Kidney epithelial cell (primary cell): ENCODE data around the gene RBP5. TPM values are rescaled to one million over a fixed set of nuclear protein-coding genes. Genes with fewer than 3 reads are reported as not detected.

Experiments
- DNase-seq: peaks from one replicate; pipeline ENCODE4 v3.0.0-alpha.2; 2010; ENCODE audit warnings: low read depth
- H3K27me3 ChIP-seq: 2 replicates; pipeline ENCODE4 v1.6.0; 2011; ENCODE audit warnings: low read length; ENCODE audit not compliant: control insufficient read depth, insufficient read depth
- H3K36me3 ChIP-seq: 2 replicates; pipeline ENCODE4 v1.5.1; 2011; ENCODE audit warnings: low read length; ENCODE audit not compliant: control insufficient read depth, insufficient read depth
- H3K4me3 ChIP-seq: 2 replicates; pipeline ENCODE4 v1.5.1; 2011; ENCODE audit warnings: low read depth, mild to moderate bottlenecking, control low read depth, low read length
- total RNA-seq: library from RNA; depleted of rRNA; stranded (reverse); fragments of >200 nt; gene quantifications from 2 replicates; pipeline ENCODE4 v1.2.3, GENCODE V29; 2015
- TF ChIP-seq, protein P1 (sequence below): IDR thresholded peaks from 2 replicates; pipeline ENCODE4 v1.5.1; 2011; ENCODE audit warnings: mild to moderate bottlenecking, moderate library complexity, low read length, control low read depth, inconsistent platforms; ENCODE audit not compliant: insufficient read depth, poor library complexity, severe bottlenecking

The RBP5 gene
- total RNA-seq, 1 donor from 2014 or later: not detected

DNA sequence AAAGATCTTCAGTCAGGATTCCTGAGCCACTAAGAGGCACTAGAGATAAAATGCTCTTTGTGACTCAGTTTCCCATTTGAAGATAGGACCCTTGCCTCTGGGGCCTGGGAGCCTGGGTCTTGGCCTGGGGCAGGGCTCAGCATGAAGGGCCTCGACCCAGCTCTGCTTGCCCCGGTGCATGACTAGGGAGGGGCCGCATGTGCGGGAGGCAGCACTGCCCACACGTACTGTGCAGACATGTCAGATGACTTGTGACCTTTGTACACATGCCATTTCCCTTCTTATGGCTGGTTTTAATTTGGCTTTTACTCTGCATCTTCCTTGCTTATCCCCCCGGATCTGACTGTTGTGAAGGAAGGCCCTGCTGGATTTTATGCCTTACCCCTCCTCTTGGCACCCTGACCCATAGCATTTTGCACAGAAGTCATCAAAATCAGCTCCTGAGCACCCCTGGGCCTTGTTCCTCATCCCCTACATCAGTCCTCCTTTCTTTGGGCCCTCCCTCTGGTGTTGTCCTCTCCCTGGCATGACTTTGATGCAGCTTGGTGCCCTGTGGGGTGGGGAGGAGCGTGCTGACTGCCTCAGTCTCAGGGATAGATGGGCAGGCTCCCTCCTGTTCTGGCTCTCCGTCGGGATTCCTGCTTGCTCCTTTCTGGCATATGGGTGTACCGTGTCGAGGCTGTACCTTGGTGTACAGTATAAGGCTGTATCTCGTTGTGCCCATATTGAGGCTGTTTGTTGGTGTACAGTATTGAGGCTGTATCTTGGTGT lies 5.9 kb upstream of the RBP5 start:
- Histone ChIP-seq H3K27me3 (no peaks in the 10 kb centered on the region), H3K36me3 (no peaks in the 10 kb centered on the region), H3K4me3 (no peak overlapping the region)
- TF ChIP-seq, protein P1, sequence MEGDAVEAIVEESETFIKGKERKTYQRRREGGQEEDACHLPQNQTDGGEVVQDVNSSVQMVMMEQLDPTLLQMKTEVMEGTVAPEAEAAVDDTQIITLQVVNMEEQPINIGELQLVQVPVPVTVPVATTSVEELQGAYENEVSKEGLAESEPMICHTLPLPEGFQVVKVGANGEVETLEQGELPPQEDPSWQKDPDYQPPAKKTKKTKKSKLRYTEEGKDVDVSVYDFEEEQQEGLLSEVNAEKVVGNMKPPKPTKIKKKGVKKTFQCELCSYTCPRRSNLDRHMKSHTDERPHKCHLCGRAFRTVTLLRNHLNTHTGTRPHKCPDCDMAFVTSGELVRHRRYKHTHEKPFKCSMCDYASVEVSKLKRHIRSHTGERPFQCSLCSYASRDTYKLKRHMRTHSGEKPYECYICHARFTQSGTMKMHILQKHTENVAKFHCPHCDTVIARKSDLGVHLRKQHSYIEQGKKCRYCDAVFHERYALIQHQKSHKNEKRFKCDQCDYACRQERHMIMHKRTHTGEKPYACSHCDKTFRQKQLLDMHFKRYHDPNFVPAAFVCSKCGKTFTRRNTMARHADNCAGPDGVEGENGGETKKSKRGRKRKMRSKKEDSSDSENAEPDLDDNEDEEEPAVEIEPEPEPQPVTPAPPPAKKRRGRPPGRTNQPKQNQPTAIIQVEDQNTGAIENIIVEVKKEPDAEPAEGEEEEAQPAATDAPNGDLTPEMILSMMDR: no peak
- DNase-seq: no peak

DNA sequence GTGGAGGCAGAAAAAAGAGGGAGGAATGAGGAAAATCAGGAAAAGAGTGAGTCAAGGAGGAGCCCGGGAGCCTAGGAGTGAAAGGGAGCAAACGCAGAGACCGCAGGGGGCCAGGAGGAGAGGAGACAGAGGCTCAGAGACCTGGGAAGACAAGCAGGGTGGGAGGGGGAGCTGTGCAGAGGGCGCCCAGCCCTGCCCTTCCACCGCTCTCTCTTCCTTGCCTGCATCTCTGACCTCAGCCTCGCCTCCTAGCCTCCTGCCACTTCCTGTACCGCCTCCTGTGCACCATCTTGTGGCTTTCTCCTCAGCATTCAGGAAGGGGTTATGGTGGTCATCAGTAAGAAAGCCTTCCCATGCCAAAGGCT lies 2.8 kb upstream of the RBP5 start:
- TF ChIP-seq, protein P1: no peak
- DNase-seq: no peak

DNA sequence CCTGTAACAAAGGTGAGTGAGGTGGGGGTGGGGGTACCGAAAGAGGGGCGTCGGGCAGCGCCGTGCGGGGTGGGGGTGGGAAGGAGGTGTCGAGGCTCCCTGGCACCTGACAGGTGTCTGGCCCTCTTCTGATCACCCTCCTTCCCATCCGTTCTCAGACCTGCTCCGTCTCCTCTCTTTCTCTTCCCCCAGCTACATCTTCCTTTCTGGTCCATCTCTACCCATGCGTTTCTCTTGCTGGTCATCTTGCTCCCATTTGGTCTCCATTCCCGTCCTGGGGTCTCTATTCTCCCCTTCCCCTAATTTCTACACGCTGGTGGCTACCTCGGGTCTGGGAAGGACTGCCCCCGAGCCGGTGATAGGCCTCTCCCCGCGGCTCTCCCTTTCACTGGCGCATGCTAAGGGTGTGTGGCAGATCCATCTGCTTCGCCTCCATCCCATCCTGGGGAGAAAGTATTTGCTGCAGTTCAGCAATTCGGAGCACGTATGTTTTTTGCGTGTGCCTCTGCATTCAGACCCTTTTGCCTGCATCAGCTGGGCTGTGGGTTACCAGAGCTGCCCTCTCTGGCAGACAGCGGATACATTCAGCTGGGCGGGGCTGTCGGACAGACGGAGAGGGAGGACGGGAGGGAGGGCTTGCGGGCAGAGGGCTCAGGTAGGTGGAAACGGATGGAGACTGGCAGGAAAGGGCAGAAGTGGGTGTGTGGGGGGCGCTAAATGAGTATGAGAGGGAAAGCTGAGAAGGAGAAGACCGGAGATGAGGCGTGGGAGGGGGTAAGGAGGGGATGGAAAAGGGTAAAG lies 2.2 kb upstream of the RBP5 start:
- no peaks in the 10 kb centered on the region for H3K27me3 ChIP-seq
- H3K4me3 ChIP-seq: peak overlapping the region; percentile 71
- no peaks in the 10 kb centered on the region for H3K36me3 ChIP-seq
- DNase-seq: no peak
- TF ChIP-seq, protein P1: peak; percentile 14

More for the DNA sequence above, 2.8 kb upstream of the RBP5 start:
- H3K4me3 ChIP-seq: peak overlapping the region; percentile 71
- no peaks in the 10 kb centered on the region for H3K27me3 ChIP-seq
- H3K36me3 ChIP-seq: no peaks in the 10 kb centered on the region

DNA sequence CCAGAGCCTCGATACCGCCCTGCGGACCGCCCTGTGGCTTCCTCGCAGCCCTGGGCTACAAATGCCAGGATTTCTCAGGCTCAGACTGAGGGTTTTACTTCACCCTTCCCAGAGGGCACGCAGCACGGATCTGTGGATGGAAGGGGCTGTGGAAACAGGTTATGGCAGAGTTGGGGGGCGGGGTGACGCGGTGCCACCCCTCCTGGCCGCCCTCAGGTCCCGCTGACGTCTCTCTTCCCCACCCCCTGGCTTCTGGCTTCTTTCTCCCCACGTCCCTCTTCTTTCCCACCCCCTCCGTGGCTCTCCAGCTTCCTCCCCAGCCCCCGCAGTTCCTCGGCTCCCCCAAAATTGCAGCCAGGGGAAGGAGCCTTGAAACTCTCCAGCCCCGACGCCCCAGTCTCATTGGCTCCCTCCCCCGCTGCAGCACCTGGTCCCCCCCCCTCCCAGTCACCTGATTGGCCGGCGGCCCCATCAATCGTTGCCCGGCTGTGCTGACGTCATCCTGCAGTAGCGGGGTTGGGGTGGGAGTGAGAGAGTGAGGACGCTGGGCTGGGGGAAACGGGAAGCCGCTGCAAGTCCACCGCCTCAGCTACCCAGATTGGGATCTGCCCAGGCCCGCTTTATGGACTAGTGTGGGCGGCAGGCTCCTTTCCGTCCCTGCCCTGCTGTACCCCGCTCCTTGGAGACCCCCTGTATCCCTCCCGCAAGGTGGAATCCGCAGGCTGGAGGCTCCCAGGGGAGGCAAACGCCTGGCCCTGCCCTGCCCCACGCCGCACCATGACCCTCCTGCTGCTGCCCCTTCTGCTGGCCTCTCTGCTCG lies 1.4 kb upstream of the RBP5 start, which contains the start of gene CLSTN3:
TSS of gene CLSTN3 (plus strand) at position 500 of the 820 bp plus-strand sequence. CDS start at position 778, 278 bp downstream.
- Histone ChIP-seq H3K27me3 (no peaks in the 10 kb centered on the region), H3K36me3 (no peaks in the 10 kb centered on the region), H3K4me3 (peak within 1 kb of the TSS; percentile 71)
- TF ChIP-seq, protein P1: no peak
- DNase-seq: no peak

DNA sequence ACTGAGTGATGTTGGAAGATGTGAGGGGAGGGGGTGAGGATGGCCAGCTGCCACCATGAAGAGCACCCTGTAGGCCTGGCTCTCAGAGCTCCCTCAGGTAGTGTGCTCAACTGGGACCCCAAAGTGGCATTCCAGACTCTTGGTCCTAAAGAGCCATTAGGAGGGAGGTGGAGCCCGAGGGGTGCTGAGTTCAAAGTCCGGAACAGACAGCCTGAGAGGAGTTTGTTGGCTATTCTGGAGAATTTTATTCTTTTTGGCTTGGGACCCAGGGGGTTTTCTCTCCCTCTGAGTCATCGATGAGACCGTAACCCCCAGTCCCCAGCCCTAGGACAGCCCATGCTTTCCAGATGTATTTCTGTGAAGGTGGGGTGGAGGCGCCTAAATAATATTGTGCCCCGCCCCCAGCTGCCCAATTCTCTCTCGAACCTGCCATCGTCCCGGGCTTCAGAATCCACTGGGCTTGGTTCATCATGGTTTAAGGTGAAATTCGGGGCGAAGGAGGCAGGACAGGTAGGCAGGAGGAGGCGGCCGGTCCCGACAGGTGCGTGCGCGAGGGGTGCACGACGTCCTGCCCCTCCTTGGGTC lies 690 bp upstream of the RBP5 start:
- no peak for DNase-seq
- H3K27me3 ChIP-seq: no peaks in the 10 kb centered on the region
- peak overlapping the region; percentile 71 for H3K4me3 ChIP-seq
- H3K36me3 ChIP-seq: no peaks in the 10 kb centered on the region
- TF ChIP-seq, protein P1: no peak
